ENCODE data around the gene PRPF19. TPM values are rescaled to one million over a fixed set of nuclear protein-coding genes. Genes with fewer than 3 reads are reported as not detected.

PRPF19 gene
- total RNA-seq, result 102 and 111 TPM in 2 replicates
- long read RNA-seq, partial matches to known transcripts, result 2 of 3 reads
- long read RNA-seq, other reads (novel, unspliced or antisense), result 1 of 3 reads

- Mint-ChIP-seq H3K4me3 (ENCODE audit: low read depth) (peak within 1 kb of the TSS; percentile 90), H3K36me3 (ENCODE audit: insufficient read depth) (no peaks in the 10 kb centered on the region), H3K27ac (peak within 1 kb of the TSS; percentile 96), H3K27me3 (peaks cover 28% of the 10 kb centered on the region), H3K9me3 (ENCODE audit: low read depth) (no peaks in the 10 kb centered on the region), H3K4me1 (ENCODE audit: low read depth) (peaks cover 18% of the 10 kb centered on the region)
- no peak for TF ChIP-seq CTCF (IDR thresholded peaks at IDR 0.05; ENCODE audit: unreplicated experiment)
- DNase-seq (ENCODE audit: low spot score, unreplicated experiment), result peak; percentile 97
These were observed at the start of gene PRPF19 for GRCh38 chr11:60906132-60906972. PRPF19 (minus strand) TSS chr11:60906585; CDS start chr11:60906382, 203 bp downstream.

- TF ChIP-seq CTCF (IDR thresholded peaks at IDR 0.05; ENCODE audit: unreplicated experiment), result no peak
- Mint-ChIP-seq H3K9me3 (ENCODE audit: low read depth) (no peaks in the 10 kb centered on the region), H3K27me3 (peaks cover 60% of the 10 kb centered on the region), H3K4me3 (ENCODE audit: low read depth) (no peak overlapping the region), H3K36me3 (ENCODE audit: insufficient read depth) (no peaks in the 10 kb centered on the region), H3K4me1 (ENCODE audit: low read depth) (peaks cover 3% of the 10 kb centered on the region), H3K27ac (no peak overlapping the region)
- no peak for DNase-seq (ENCODE audit: low spot score, unreplicated experiment)
These were observed 49.2 kb upstream of the PRPF19 start for GRCh38 chr11:60955571-60955970.

GRCh38 chr11:60954421-60954820 lies 48.0 kb upstream of the PRPF19 start:
- no peak for DNase-seq (ENCODE audit: low spot score, unreplicated experiment)
- Mint-ChIP-seq H3K4me1 (ENCODE audit: low read depth) (peaks cover 3% of the 10 kb centered on the region), H3K36me3 (ENCODE audit: insufficient read depth) (no peaks in the 10 kb centered on the region), H3K4me3 (ENCODE audit: low read depth) (no peak overlapping the region), H3K27me3 (peaks cover 61% of the 10 kb centered on the region), H3K27ac (no peak overlapping the region), H3K9me3 (ENCODE audit: low read depth) (no peaks in the 10 kb centered on the region)
- no peak for TF ChIP-seq CTCF (IDR thresholded peaks at IDR 0.05; ENCODE audit: unreplicated experiment)

GRCh38 chr11:60953781-60954180 lies 47.4 kb upstream of the PRPF19 start:
- Mint-ChIP-seq H3K36me3 (ENCODE audit: insufficient read depth) (no peaks in the 10 kb centered on the region), H3K4me1 (ENCODE audit: low read depth) (peaks cover 3% of the 10 kb centered on the region), H3K9me3 (ENCODE audit: low read depth) (no peaks in the 10 kb centered on the region), H3K27me3 (peaks cover 67% of the 10 kb centered on the region), H3K27ac (no peak overlapping the region), H3K4me3 (ENCODE audit: low read depth) (no peak overlapping the region)
- DNase-seq (ENCODE audit: low spot score, unreplicated experiment), result no peak
- TF ChIP-seq CTCF (IDR thresholded peaks at IDR 0.05; ENCODE audit: unreplicated experiment), result no peak

GRCh38 chr11:60952742-60953170 lies 46.4 kb upstream of the PRPF19 start:
- Mint-ChIP-seq H3K27me3 (peaks cover 65% of the 10 kb centered on the region), H3K9me3 (ENCODE audit: low read depth) (no peaks in the 10 kb centered on the region), H3K4me3 (ENCODE audit: low read depth) (no peak overlapping the region)

More at GRCh38 chr11:60952742-60953170, 46.4 kb upstream of the PRPF19 start:
- no peak for TF ChIP-seq CTCF (IDR thresholded peaks at IDR 0.05; ENCODE audit: unreplicated experiment)
- Mint-ChIP-seq H3K27ac (peak overlapping the region; percentile 73), H3K36me3 (ENCODE audit: insufficient read depth) (no peaks in the 10 kb centered on the region), H3K4me1 (ENCODE audit: low read depth) (peaks cover 12% of the 10 kb centered on the region)
- no peak for DNase-seq (ENCODE audit: low spot score, unreplicated experiment)

Measured in progenitor cell of endocrine pancreas (in vitro differentiated cells).